Smooth muscle cell (in vitro differentiated cells): ENCODE data around the gene KIT. TPM values are rescaled to one million over a fixed set of nuclear protein-coding genes. Genes with fewer than 3 reads are reported as not detected.
"Not testable (repeated sequence)": the region's sequence is repeated elsewhere in the genome, so short reads cannot be mapped to it uniquely, and the experiment has no call there.

Experiments
- DNase-seq: peaks from one replicate; lab custom pipeline; 2025; ENCODE audit not compliant: unreplicated experiment; lab: John Stamatoyannopoulos, UW
- H2AFZ ChIP-seq: fragments of 200-600 bp; sonication (generic); 2 replicates; pipeline ENCODE4 v1.6.0; 2016; ENCODE audit warnings: antibody characterized with exemption, low read depth, mild to moderate bottlenecking
- H3F3A ChIP-seq: fragments of 200-600 bp; sonication (generic); 2 replicates; pipeline ENCODE4 v1.6.0; 2017; ENCODE audit warnings: antibody characterized with exemption, low read depth
- H3K27ac ChIP-seq: fragments of 200-600 bp; sonication (generic); 2 replicates; pipeline ENCODE4 v1.5.1; 2016; ENCODE audit warnings: low read depth, mild to moderate bottlenecking
- H3K27me3 ChIP-seq: fragments of 200-600 bp; sonication (generic); 2 replicates; pipeline ENCODE4 v1.6.1; 2016; ENCODE audit warnings: low read depth, mild to moderate bottlenecking
- H3K36me3 ChIP-seq: fragments of 200-600 bp; sonication (generic); 2 replicates; pipeline ENCODE4 v1.5.1; 2016; ENCODE audit warnings: low read depth
- H3K4me1 ChIP-seq: fragments of 200-600 bp; sonication (generic); 2 replicates; pipeline ENCODE4 v1.5.1; 2016; ENCODE audit warnings: low read depth
- H3K4me2 ChIP-seq: fragments of 200-600 bp; sonication (generic); 2 replicates; pipeline ENCODE4 v1.6.0; 2016; ENCODE audit warnings: mild to moderate bottlenecking
- H3K4me3 ChIP-seq: fragments of 200-600 bp; sonication (generic); 2 replicates; pipeline ENCODE4 v1.5.1; 2016; ENCODE audit warnings: mild to moderate bottlenecking
- H3K79me2 ChIP-seq: fragments of 200-600 bp; sonication (generic); 2 replicates; pipeline ENCODE4 v1.6.0; 2016; ENCODE audit warnings: low read depth, mild to moderate bottlenecking
- H3K9ac ChIP-seq: fragments of 200-600 bp; sonication (generic); 2 replicates; pipeline ENCODE4 v1.6.0; 2016; ENCODE audit warnings: low read depth
- H3K9me3 ChIP-seq: fragments of 200-600 bp; sonication (generic); replicated peaks from 2 replicates; pipeline ENCODE4 v1.5.1; 2016; ENCODE audit warnings: low read depth
- H4K20me1 ChIP-seq: fragments of 200-600 bp; sonication (generic); 2 replicates; pipeline ENCODE4 v1.6.0; 2016; ENCODE audit warnings: low read depth
- WGBS: methylation state at CpG from one replicate; pipeline ENCODE4 v1.1.7; 2016; ENCODE audit warnings: low lambda C conversion rate; 5-methylcytosine and 5-hydroxymethylcytosine counted together
- polyA plus RNA-seq: library from polyadenylated mRNA; unstranded; fragments of >200 nt; fragmentation: Nextera tagmentation; extraction: Ambion mirVana; gene quantifications from 2 replicates; pipeline ENCODE4 v1.2.1, GENCODE V29; 2016
- total RNA-seq: library from RNA; depleted of rRNA; stranded (reverse); fragments of >200 nt; gene quantifications from 2 replicates; pipeline ENCODE4 v1.2.3, GENCODE V29; 2014
- TF ChIP-seq, protein P1 (sequence below): fragments of 200-600 bp; sonication (generic); IDR thresholded peaks from 2 replicates; pipeline ENCODE4 v1.5.1; 2017; ENCODE audit warnings: borderline replicate concordance, mild to moderate bottlenecking, antibody characterized with exemption; ENCODE audit not compliant: insufficient read depth, poor library complexity, severe bottlenecking

The KIT gene
- total and polyA plus RNA-seq, 2 experiments from 2014 or later = 3.2 to 7.0 TPM

GRCh38 chr4:54635318-54635717 lies 22.4 kb upstream of the KIT start:
- no peak overlapping the region for H2AFZ ChIP-seq
- H3K36me3 ChIP-seq = no peaks in the 10 kb centered on the region
- no peak overlapping the region for H3K4me2 ChIP-seq
- no peaks in the 10 kb centered on the region for H3K27me3 ChIP-seq
- no peaks in the 10 kb centered on the region for H3K79me2 ChIP-seq
- no peaks in the 10 kb centered on the region for H3K9me3 ChIP-seq
- no peak overlapping the region for H3K9ac ChIP-seq
- H3K4me3 ChIP-seq = no peak overlapping the region
- DNase-seq = no peak
- no peaks in the 10 kb centered on the region for H3F3A ChIP-seq
- no peaks in the 10 kb centered on the region for H3K4me1 ChIP-seq
- 76% methylated on average over 3 of the region's 3 CpGs for WGBS
- TF ChIP-seq, protein P1, sequence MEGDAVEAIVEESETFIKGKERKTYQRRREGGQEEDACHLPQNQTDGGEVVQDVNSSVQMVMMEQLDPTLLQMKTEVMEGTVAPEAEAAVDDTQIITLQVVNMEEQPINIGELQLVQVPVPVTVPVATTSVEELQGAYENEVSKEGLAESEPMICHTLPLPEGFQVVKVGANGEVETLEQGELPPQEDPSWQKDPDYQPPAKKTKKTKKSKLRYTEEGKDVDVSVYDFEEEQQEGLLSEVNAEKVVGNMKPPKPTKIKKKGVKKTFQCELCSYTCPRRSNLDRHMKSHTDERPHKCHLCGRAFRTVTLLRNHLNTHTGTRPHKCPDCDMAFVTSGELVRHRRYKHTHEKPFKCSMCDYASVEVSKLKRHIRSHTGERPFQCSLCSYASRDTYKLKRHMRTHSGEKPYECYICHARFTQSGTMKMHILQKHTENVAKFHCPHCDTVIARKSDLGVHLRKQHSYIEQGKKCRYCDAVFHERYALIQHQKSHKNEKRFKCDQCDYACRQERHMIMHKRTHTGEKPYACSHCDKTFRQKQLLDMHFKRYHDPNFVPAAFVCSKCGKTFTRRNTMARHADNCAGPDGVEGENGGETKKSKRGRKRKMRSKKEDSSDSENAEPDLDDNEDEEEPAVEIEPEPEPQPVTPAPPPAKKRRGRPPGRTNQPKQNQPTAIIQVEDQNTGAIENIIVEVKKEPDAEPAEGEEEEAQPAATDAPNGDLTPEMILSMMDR = no peak
- no peaks in the 10 kb centered on the region for H4K20me1 ChIP-seq
- H3K27ac ChIP-seq = no peak overlapping the region

DNA sequence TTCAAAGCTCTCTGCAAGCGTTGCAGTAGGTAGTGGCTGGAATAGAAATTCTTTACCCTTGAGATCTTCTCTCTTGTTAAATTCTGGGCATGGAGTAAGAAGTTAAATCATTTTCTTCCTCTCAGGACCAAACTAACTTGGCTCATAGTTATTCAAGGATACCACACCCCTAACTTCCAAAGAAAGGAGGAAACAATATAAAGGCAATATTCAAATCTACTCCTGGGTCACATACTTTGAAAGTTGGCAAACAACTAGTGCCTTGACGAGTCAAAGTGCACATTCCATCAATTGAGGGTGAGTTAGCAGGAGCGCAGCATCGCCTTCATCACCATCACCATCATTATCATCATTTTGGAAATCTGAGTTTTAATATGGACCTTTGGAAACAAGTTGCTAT lies 20.4 kb upstream of the KIT start:
- TF ChIP-seq, protein P1 = no peak
- H3F3A ChIP-seq = no peaks in the 10 kb centered on the region
- no peaks in the 10 kb centered on the region for H3K36me3 ChIP-seq
- WGBS = 81% methylated on average over 4 of the region's 4 CpGs
- H3K27me3 ChIP-seq = no peaks in the 10 kb centered on the region
- H3K4me3 ChIP-seq = no peak overlapping the region
- no peaks in the 10 kb centered on the region for H3K4me1 ChIP-seq
- no peak overlapping the region for H2AFZ ChIP-seq
- no peak overlapping the region for H3K9ac ChIP-seq
- DNase-seq = no peak
- H3K27ac ChIP-seq = no peak overlapping the region
- H3K79me2 ChIP-seq = no peaks in the 10 kb centered on the region
- no peaks in the 10 kb centered on the region for H3K9me3 ChIP-seq
- H3K4me2 ChIP-seq = no peak overlapping the region
- H4K20me1 ChIP-seq = no peaks in the 10 kb centered on the region

- not testable (repeated sequence) for H3K4me2 ChIP-seq, H3K4me1 ChIP-seq, H3K36me3 ChIP-seq, H4K20me1 ChIP-seq, H3K9me3 ChIP-seq, H3F3A ChIP-seq, H2AFZ ChIP-seq, H3K4me3 ChIP-seq, H3K27me3 ChIP-seq, DNase-seq, H3K79me2 ChIP-seq, H3K27ac ChIP-seq, H3K9ac ChIP-seq
- 94% methylated on average over 9 of the region's 9 CpGs for WGBS
These were observed 16.7 kb upstream of the KIT start for GRCh38 chr4:54641101-54641500.

DNA sequence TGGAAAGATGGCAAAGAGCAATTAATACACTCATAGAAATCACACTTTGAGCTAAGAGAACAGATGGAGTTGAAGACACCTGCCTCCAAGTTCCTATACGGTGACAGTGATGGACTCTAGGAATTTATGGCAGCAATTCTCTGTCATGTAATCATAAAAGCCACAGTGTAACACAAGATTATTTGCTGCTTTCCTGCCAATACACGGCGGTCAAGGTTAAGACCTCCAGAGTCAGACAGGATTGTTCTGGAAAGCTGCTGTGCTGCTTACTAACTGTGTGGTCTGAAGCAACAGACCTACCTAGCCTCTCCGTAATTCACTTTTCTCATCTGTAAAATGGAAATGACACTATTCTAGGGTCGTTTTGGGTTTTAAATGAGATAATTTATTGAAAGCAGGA lies 14.6 kb upstream of the KIT start:
- Histone ChIP-seq H3K4me1 (no peaks in the 10 kb centered on the region), H3K27ac (no peak overlapping the region), H3K9me3 (no peaks in the 10 kb centered on the region), H2AFZ (no peak overlapping the region), H4K20me1 (no peaks in the 10 kb centered on the region), H3K9ac (no peak overlapping the region), H3K27me3 (no peaks in the 10 kb centered on the region), H3K4me2 (no peak overlapping the region), H3K4me3 (no peak overlapping the region), H3K79me2 (no peaks in the 10 kb centered on the region), H3F3A (no peaks in the 10 kb centered on the region), H3K36me3 (no peaks in the 10 kb centered on the region)
- WGBS = 73% methylated on average over 5 of the region's 5 CpGs
- TF ChIP-seq, protein P1 = no peak
- no peak for DNase-seq
